ENCODE results near the gene TBC1D8. TPM values are rescaled to one million over a fixed set of nuclear protein-coding genes. Genes with fewer than 3 reads are reported as not detected.

TBC1D8 gene
- total and polyA plus RNA-seq, 5 donors from 2014 or later = 0.48 to 1.1 (median 0.73) TPM

DNA sequence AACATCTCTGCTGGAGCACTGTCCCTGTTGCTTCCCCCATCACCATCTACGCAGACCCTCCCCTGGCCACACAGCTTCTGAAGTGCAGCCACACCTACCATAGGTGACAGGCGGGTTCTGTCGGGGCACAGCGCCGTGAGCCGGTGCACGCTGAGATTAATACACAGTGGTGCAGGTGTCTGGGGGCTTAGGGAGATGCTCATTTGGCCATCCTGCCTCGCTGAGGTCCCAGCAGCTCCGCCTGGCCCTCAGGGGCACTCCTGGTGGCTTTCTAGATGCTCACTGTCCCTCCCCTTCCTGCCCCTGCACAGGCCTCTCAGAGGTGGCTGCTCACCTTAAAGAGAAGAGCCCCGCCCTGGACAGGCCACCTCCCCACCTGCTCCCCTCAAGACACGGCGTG lies 168.0 kb downstream of the TBC1D8 start:
- Mint-ChIP-seq H3K4me1 (peaks cover 0 to 4% (median 2%) of the 10 kb centered on the region in 4 donors), H3K36me3 (no peaks in the 10 kb centered on the region)
- ATAC-seq (ENCODE audit: low read depth in 2 of 2) = no peak

DNA sequence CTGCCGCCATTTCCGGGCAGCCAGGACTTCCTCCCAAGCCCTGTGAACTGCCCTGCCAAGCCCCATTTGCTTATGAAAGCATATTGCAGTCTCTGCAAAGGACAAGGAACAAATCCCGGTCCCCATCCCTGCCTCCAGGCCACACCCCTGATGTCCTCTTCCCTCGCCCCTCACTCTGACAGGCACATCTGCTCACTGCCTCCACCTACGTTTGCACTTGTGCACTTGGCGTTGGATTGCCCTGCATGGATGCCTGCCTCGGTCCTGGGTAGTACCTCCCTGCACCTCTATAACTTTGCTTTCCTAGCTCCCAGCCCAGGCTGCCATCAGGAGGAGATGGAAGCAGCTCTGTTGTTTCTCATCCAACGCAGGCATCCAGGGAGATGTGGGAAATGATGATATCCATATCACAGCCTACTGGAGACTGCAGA lies 168.7 kb downstream of the TBC1D8 start:
- H3K36me3 ChIP-seq (ENCODE audit: control insufficient read depth, insufficient read depth, low read length) = no peaks in the 10 kb centered on the region
- H3K9me3 ChIP-seq (ENCODE audit: control insufficient read depth in 2 of 2, low read length in 2 of 2) = no peaks in the 10 kb centered on the region
- Mint-ChIP-seq H3K9me3 (no peaks in the 10 kb centered on the region), H3K4me3 (no peak overlapping the region), H3K27ac (peak overlapping the region in 1 of 3 donors; percentile 47), H3K4me1 (peaks cover 0 to 4% (median 2%) of the 10 kb centered on the region in 4 donors), H3K36me3 (no peaks in the 10 kb centered on the region), H3K27me3 (peaks cover 12% of the 10 kb centered on the region)
- H3K4me3 ChIP-seq (ENCODE audit: low read depth, low read length) = no peak overlapping the region
- H3K27ac ChIP-seq (ENCODE audit: insufficient read depth, low read length, poor library complexity, severe bottlenecking) = no peak overlapping the region
- DNase-seq = no peak
- H3K27me3 ChIP-seq (ENCODE audit: control insufficient read depth, insufficient read depth, low read length) = no peaks in the 10 kb centered on the region
- no peaks in the 10 kb centered on the region for H3K4me1 ChIP-seq (ENCODE audit: control insufficient read depth, insufficient read depth, low read length, poor library complexity, severe bottlenecking)
- ATAC-seq (ENCODE audit: low read depth in 2 of 2) = no peak

More for the DNA sequence above, 168.0 kb downstream of the TBC1D8 start:
- no peaks in the 10 kb centered on the region for H3K27me3 ChIP-seq (ENCODE audit: control insufficient read depth, insufficient read depth, low read length)
- no peaks in the 10 kb centered on the region for H3K36me3 ChIP-seq (ENCODE audit: control insufficient read depth, insufficient read depth, low read length)
- H3K4me3 Mint-ChIP-seq = no peak overlapping the region
- no peaks in the 10 kb centered on the region for H3K9me3 Mint-ChIP-seq
- no peak overlapping the region for H3K27ac ChIP-seq (ENCODE audit: insufficient read depth, low read length, poor library complexity, severe bottlenecking)
- H3K4me3 ChIP-seq (ENCODE audit: low read depth, low read length) = no peak overlapping the region
- DNase-seq = no peak
- no peaks in the 10 kb centered on the region for H3K9me3 ChIP-seq (ENCODE audit: control insufficient read depth in 2 of 2, low read length in 2 of 2)
- peaks cover 13% of the 10 kb centered on the region for H3K27me3 Mint-ChIP-seq
- no peak overlapping the region for H3K27ac Mint-ChIP-seq
- no peaks in the 10 kb centered on the region for H3K4me1 ChIP-seq (ENCODE audit: control insufficient read depth, insufficient read depth, low read length, poor library complexity, severe bottlenecking)

- no peaks in the 10 kb centered on the region for H3K9me3 Mint-ChIP-seq
- no peaks in the 10 kb centered on the region for H3K4me1 ChIP-seq (ENCODE audit: control insufficient read depth, insufficient read depth, low read length, poor library complexity, severe bottlenecking)
- H3K4me3 Mint-ChIP-seq = no peak overlapping the region
- no peak for DNase-seq
- no peak for ATAC-seq (ENCODE audit: low read depth in 2 of 2)
- H3K27ac ChIP-seq (ENCODE audit: insufficient read depth, low read length, poor library complexity, severe bottlenecking) = no peak overlapping the region
- H3K27me3 ChIP-seq (ENCODE audit: control insufficient read depth, insufficient read depth, low read length) = no peaks in the 10 kb centered on the region
- H3K4me3 ChIP-seq (ENCODE audit: low read depth, low read length) = no peak overlapping the region
- no peaks in the 10 kb centered on the region for H3K36me3 Mint-ChIP-seq
- no peaks in the 10 kb centered on the region for H3K9me3 ChIP-seq (ENCODE audit: control insufficient read depth in 2 of 2, low read length in 2 of 2)
- peaks cover 12% of the 10 kb centered on the region for H3K27me3 Mint-ChIP-seq
- H3K4me1 Mint-ChIP-seq = peaks cover 0 to 4% (median 2%) of the 10 kb centered on the region in 4 donors
- no peaks in the 10 kb centered on the region for H3K36me3 ChIP-seq (ENCODE audit: control insufficient read depth, insufficient read depth, low read length)
- peak overlapping the region in 1 of 3 donors; percentile 67 for H3K27ac Mint-ChIP-seq
These were observed 170.2 kb downstream of the TBC1D8 start for GRCh38 chr2:100981011-100981410.

GRCh38 chr2:100980046-100980445 lies 171.1 kb downstream of the TBC1D8 start:
- Histone ChIP-seq H3K4me1 (ENCODE audit: control insufficient read depth, insufficient read depth, low read length, poor library complexity, severe bottlenecking) (no peaks in the 10 kb centered on the region), H3K36me3 (ENCODE audit: control insufficient read depth, insufficient read depth, low read length) (no peaks in the 10 kb centered on the region), H3K4me3 (ENCODE audit: low read depth, low read length) (no peak overlapping the region), H3K27ac (ENCODE audit: insufficient read depth, low read length, poor library complexity, severe bottlenecking) (no peak overlapping the region), H3K9me3 (ENCODE audit: control insufficient read depth in 2 of 2, low read length in 2 of 2) (no peaks in the 10 kb centered on the region), H3K27me3 (ENCODE audit: control insufficient read depth, insufficient read depth, low read length) (no peaks in the 10 kb centered on the region)
- H3K4me1 Mint-ChIP-seq = peaks cover 0 to 2% (median under 1%) of the 10 kb centered on the region in 4 donors
- H3K36me3 Mint-ChIP-seq = no peaks in the 10 kb centered on the region
- no peak overlapping the region for H3K27ac Mint-ChIP-seq
- no peak overlapping the region for H3K4me3 Mint-ChIP-seq
- ATAC-seq (ENCODE audit: low read depth in 2 of 2) (no peak), DNase-seq (no peak)
- H3K9me3 Mint-ChIP-seq = no peaks in the 10 kb centered on the region
- H3K27me3 Mint-ChIP-seq = peaks cover 12% of the 10 kb centered on the region

DNA sequence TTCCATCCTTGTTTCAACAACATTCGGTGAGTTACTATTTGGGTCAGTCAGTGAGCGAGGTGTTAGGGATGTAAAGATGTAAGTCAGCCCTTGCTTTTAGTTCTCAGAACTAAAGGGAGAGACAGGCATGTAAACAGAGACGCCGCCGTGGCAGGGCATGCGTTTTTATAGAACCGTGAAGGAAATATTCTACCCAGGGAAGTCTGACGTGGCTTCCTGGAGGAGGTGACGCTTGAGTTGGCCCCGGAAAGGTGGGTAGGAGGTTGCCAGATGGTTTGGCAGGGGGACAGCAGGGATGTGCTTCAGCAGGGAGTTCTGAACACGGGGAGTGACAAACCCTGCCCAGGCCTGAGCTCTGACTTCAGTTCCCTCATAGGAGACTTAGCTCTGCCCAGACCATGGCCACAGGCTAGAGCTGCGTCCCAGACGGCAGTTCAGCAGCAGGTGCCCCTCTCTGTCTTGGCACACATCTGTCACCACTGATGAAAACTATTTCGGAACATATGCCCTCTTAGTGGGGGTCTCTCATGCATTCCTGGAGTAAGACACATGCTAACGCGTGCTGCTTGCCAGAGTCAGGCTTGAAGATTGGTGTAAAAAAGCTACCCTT lies 172.5 kb downstream of the TBC1D8 start:
- H3K4me1 Mint-ChIP-seq = no peaks in the 10 kb centered on the region
- H3K27me3 Mint-ChIP-seq = peaks cover 12% of the 10 kb centered on the region
- Histone ChIP-seq H3K27me3 (ENCODE audit: control insufficient read depth, insufficient read depth, low read length) (no peaks in the 10 kb centered on the region), H3K4me3 (ENCODE audit: low read depth, low read length) (no peak overlapping the region), H3K9me3 (ENCODE audit: control insufficient read depth in 2 of 2, low read length in 2 of 2) (no peaks in the 10 kb centered on the region), H3K27ac (ENCODE audit: insufficient read depth, low read length, poor library complexity, severe bottlenecking) (no peak overlapping the region), H3K36me3 (ENCODE audit: control insufficient read depth, insufficient read depth, low read length) (no peaks in the 10 kb centered on the region), H3K4me1 (ENCODE audit: control insufficient read depth, insufficient read depth, low read length, poor library complexity, severe bottlenecking) (no peaks in the 10 kb centered on the region)
- no peak overlapping the region for H3K4me3 Mint-ChIP-seq
- no peaks in the 10 kb centered on the region for H3K36me3 Mint-ChIP-seq
- DNase-seq = no peak
- no peak for ATAC-seq (ENCODE audit: low read depth in 2 of 2)
- no peaks in the 10 kb centered on the region for H3K9me3 Mint-ChIP-seq
- H3K27ac Mint-ChIP-seq = no peak overlapping the region

- peaks cover 0 to 1% (median 0%) of the 10 kb centered on the region in 7 donors for H3K9me3 Mint-ChIP-seq
- H3K36me3 Mint-ChIP-seq = no peaks in the 10 kb centered on the region
- Histone ChIP-seq H3K36me3 (ENCODE audit: control insufficient read depth, insufficient read depth, low read length) (no peaks in the 10 kb centered on the region), H3K4me3 (ENCODE audit: low read depth, low read length) (no peak overlapping the region), H3K9me3 (ENCODE audit: control insufficient read depth in 2 of 2, low read length in 2 of 2) (no peaks in the 10 kb centered on the region), H3K4me1 (ENCODE audit: control insufficient read depth, insufficient read depth, low read length, poor library complexity, severe bottlenecking) (no peaks in the 10 kb centered on the region), H3K27ac (ENCODE audit: insufficient read depth, low read length, poor library complexity, severe bottlenecking) (no peak overlapping the region), H3K27me3 (ENCODE audit: control insufficient read depth, insufficient read depth, low read length) (no peaks in the 10 kb centered on the region)
- no peak overlapping the region for H3K4me3 Mint-ChIP-seq
- no peak for ATAC-seq (ENCODE audit: low read depth in 2 of 2)
- no peaks in the 10 kb centered on the region for H3K4me1 Mint-ChIP-seq
- no peak for DNase-seq
- peaks cover 12% of the 10 kb centered on the region for H3K27me3 Mint-ChIP-seq
- no peak overlapping the region for H3K27ac Mint-ChIP-seq
These were observed 173.7 kb downstream of the TBC1D8 start for GRCh38 chr2:100977511-100977910.

DNA sequence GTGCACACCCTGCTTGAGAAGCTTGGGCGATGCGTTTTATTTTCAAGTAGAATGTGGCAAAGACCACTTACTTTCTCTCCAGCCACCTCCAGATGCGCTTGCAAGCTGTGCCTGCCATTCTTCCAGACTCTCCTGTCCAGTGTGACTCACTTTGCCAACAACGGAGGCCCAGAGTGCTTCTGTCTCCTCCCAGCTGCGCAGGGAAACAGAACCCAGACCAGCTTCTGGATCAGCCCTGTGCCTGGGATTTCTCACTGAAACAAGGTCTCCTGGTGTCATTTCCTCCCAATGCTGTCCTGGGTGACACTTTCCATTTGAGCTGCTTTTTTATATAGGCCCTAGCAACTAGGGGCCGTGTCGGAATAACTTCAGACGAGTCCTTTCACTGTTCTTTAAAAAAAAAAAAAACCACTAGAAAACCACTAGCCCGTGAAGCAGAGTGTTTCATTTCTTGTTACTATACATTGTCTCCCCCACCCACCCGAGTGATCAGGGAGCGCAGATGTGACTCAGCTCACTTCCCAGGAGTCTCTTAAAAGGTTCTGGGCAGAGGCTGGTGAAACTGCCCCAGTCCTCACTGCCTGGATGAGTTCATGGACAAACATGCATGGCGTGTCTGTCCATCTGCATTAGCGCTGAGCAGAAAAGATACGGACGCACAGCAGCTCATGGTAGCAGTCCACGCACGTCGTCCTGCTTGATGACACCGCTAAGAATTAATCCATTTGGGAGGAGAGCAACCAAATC lies 174.4 kb downstream of the TBC1D8 start:
- ATAC-seq (ENCODE audit: low read depth in 2 of 2) (no peak), DNase-seq (no peak)
- Histone ChIP-seq H3K9me3 (ENCODE audit: control insufficient read depth in 2 of 2, low read length in 2 of 2) (no peaks in the 10 kb centered on the region), H3K36me3 (ENCODE audit: control insufficient read depth, insufficient read depth, low read length) (no peaks in the 10 kb centered on the region), H3K27ac (ENCODE audit: insufficient read depth, low read length, poor library complexity, severe bottlenecking) (no peak overlapping the region), H3K27me3 (ENCODE audit: control insufficient read depth, insufficient read depth, low read length) (no peaks in the 10 kb centered on the region), H3K4me1 (ENCODE audit: control insufficient read depth, insufficient read depth, low read length, poor library complexity, severe bottlenecking) (no peaks in the 10 kb centered on the region), H3K4me3 (ENCODE audit: low read depth, low read length) (no peak overlapping the region)
- Mint-ChIP-seq H3K4me1 (no peaks in the 10 kb centered on the region), H3K9me3 (peaks cover 0 to 2% (median 0%) of the 10 kb centered on the region in 7 donors), H3K27me3 (peaks cover 12% of the 10 kb centered on the region), H3K36me3 (no peaks in the 10 kb centered on the region), H3K27ac (no peak overlapping the region), H3K4me3 (no peak overlapping the region)

DNA sequence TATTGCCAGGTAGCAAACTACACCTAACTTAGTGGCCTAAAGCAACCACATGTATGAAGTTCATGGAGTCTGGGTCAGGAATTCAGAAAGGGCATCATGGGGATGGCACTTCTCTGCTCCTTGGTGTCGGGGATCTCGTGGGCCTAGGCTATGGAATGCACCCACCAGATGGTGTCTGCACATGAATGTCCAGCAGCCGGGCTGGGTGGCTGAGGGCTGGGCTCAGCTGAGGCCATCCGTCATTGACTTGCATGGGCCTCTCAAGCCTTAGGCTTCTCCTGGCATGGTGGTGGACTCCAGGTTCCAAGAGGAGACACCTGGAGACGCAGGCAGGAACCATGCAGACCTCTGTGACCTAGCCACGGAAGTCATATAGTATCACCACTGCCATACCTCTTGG lies 175.1 kb downstream of the TBC1D8 start:
- no peak for DNase-seq
- no peak overlapping the region for H3K27ac Mint-ChIP-seq
- H3K9me3 ChIP-seq (ENCODE audit: control insufficient read depth in 2 of 2, low read length in 2 of 2) = no peaks in the 10 kb centered on the region
- no peak for ATAC-seq (ENCODE audit: low read depth in 2 of 2)
- no peaks in the 10 kb centered on the region for H3K36me3 Mint-ChIP-seq
- no peaks in the 10 kb centered on the region for H3K36me3 ChIP-seq (ENCODE audit: control insufficient read depth, insufficient read depth, low read length)
- no peak overlapping the region for H3K4me3 Mint-ChIP-seq
- peaks cover 0 to 2% (median 0%) of the 10 kb centered on the region in 7 donors for H3K9me3 Mint-ChIP-seq
- no peak overlapping the region for H3K27ac ChIP-seq (ENCODE audit: insufficient read depth, low read length, poor library complexity, severe bottlenecking)
- H3K4me3 ChIP-seq (ENCODE audit: low read depth, low read length) = no peak overlapping the region
- no peaks in the 10 kb centered on the region for H3K4me1 Mint-ChIP-seq
- no peaks in the 10 kb centered on the region for H3K27me3 ChIP-seq (ENCODE audit: control insufficient read depth, insufficient read depth, low read length)
- peaks cover 12% of the 10 kb centered on the region for H3K27me3 Mint-ChIP-seq
- H3K4me1 ChIP-seq (ENCODE audit: control insufficient read depth, insufficient read depth, low read length, poor library complexity, severe bottlenecking) = no peaks in the 10 kb centered on the region

Measured in CD4-positive, CD25-positive, alpha-beta regulatory T cell (primary cell).